Ramos (cell line): ENCODE measurements around the gene CROCC.

ENCODE experiments used
- in situ Hi-C: fragments of 300-500 bp; cut with MboI; formaldehyde crosslinking; loops from one replicate; pipeline ENCODE4 v1.14.3; 2022; ENCODE audit warnings: low sequenced_read_pairs; ENCODE audit not compliant: unreplicated experiment

The CROCC gene

DNA sequence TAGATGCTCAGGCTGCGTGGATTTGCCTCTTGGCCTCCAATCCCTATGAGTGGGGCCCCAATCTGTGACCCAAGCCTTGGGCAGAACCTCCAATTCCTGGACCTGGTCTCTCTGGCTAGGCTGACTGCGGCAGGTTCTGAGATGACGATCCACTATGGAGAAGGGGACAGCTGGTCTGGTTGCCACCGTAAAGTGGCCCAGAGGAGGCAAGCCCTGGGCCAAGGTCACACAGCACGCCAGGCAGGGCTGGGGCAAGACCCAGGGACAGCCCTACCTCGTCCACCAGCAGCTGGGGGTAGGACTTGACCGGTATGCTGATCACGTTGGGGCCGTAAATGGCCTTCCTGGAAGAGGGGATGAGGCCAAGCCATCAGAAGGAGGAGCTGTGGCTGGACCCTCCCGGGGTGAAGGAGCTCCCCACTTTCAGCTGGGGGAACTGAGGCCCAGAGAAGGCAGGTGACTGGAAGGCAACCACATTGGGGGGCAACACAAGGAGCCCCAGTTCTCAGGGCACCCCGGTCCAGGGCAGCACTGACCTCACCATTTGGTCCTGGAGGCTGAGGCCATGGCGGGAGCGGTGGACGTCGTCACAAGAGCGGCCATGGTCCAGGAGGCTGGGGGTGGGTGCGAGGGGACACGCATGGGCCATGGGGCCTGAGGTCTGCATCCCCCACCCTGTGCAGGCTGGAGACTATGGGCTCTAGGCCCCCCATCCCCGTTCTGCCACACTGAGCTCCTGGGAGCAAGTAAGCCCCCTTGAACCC lies 80.2 kb downstream of the CROCC start:
- in situ Hi-C loops, result no loop called here

DNA sequence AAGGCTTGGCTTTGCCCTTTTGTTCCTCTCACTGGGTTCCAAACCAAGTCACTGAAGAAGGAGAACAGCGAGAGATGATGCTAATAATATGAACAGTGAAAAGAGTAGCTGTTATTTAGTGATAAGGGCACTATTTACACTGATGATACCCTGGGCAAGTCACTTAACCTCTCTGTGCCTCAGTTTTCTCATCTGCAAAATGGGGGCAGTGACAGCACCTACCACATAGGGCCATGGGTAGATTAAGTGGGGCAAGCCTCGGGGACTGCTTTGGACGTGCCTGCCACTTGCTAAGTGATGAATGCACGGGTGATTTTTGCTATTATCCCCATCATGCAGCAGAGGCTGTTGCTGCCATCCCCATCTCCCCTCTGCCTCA lies 80.8 kb downstream of the CROCC start:
- in situ Hi-C loops, result no loop called here

GRCh38 chr1:17004466-17005364 lies 83.0 kb downstream of the CROCC start:
- in situ Hi-C loops, result no loop called here

GRCh38 chr1:17005365-17005740 lies 83.6 kb downstream of the CROCC start:
- in situ Hi-C loops, result no loop called here

DNA sequence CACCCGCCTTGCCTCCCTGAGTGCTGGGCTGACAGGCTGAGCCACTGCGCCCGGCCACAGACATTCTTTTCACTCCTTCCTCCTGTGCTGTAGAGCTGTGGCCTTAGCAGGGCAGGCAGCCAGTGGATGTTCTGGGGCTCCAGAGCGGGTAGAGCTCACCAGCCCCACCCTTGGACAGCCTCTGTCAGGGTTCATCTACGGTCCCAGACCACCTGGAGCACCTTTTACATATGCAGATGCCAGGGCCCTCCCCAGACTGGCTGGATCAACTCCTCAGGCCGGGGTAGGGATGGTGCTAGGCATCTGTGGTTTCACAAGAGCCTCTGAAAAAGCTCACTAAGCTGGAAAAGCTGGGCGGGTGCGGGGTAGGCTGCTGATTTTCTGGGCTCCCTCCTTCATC lies 85.4 kb downstream of the CROCC start:
- in situ Hi-C loops, result no loop called here

DNA sequence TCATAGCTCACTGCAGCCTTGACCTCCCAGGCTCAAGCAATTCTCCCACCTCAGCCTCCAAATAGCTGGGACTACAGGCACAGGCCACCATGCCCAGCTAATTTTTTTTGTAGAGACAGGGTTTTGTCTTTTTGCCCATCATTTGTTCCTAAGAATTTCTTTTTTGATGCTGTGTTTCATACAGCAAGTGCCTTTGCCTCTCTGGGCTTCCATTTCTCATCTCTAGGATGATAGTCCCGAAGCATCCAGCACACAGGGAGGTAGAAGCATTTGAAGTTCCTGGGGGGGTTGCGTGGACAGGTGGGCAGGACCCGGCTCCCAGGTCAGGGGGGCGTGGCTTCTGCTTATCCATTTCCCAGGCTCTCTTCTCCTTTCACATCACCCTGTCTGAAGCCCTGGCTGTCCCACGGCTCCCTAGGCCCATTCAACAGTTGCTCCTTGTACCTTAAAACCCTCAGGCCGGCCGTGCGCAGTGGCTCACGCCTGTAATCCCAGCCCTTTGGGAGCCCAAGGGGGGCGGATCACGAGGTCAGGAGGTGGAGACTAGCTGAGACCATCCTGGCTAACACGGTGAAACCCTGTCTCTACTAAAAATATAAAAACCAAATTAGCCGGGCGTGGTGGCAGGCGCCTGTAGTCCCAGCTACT lies 86.6 kb downstream of the CROCC start:
- in situ Hi-C loops, result no loop called here

GRCh38 chr1:17009706-17010105 lies 88.0 kb downstream of the CROCC start:
- in situ Hi-C loops, result no loop called here

DNA sequence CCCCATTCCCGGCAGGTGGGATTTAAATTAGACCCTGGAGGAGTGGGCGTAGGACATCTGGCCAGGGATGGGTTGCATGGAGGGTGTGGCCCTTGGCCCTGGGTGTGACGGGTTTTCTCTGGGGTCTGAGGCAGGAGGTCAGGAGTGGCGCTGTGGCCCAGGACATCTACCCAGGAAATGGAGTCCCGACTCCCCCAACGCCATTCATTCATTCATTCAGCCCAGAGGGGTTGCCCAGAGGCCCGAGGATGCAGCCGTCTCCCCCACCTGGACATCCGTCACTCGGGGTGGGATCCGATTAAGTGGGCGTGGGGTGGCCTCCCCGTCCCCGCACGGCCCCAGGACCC lies 89.3 kb downstream of the CROCC start:
- in situ Hi-C loops, result no loop called here

DNA sequence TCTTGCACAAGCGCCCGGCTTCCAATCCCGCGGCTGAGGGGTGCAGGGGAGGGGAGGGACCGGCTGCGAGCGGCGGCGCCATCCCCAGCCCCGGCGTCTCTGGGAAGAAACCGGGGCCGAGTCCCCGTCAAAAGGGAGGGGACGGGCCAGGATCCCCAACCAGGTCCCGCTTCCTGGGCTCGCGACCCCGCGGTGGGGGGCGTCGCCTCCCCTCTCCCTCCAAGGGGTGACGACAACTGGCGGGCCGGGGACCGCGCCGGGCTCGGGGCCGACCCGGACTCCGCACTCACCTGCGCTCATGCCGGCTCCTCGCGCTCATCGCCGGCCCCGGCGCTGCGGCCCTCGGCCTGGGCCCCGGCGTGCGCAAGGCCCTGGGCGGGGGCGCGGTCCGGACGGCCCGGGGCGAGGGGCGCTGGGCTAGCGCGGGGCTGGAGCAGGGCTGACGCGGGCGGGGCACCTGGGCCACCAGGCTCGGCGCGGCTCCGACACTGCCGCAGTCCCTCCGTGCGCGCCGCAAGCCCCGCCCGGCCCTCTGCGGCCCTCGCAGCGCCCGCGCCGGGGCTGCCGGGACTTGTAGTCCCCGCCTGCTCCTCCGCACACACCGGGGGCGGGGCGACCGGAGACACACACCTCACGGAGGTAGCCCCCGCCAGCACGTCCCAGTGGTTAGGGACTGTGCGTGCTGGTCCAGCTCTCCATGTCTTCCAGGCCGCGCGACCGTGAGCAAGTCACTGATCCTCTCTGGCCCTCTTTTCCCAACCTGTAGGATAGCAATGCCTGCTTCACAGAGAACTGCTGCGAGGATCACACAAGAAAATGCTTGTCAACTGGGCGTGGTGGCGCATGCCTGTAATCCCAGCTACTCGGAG lies 89.9 kb downstream of the CROCC start, which contains the start of gene ATP13A2:
TSS of gene ATP13A2 (minus strand) at position 490 of the 869 bp plus-strand sequence. CDS start at position 300, 190 bp downstream.
- in situ Hi-C loops, result no loop called here

DNA sequence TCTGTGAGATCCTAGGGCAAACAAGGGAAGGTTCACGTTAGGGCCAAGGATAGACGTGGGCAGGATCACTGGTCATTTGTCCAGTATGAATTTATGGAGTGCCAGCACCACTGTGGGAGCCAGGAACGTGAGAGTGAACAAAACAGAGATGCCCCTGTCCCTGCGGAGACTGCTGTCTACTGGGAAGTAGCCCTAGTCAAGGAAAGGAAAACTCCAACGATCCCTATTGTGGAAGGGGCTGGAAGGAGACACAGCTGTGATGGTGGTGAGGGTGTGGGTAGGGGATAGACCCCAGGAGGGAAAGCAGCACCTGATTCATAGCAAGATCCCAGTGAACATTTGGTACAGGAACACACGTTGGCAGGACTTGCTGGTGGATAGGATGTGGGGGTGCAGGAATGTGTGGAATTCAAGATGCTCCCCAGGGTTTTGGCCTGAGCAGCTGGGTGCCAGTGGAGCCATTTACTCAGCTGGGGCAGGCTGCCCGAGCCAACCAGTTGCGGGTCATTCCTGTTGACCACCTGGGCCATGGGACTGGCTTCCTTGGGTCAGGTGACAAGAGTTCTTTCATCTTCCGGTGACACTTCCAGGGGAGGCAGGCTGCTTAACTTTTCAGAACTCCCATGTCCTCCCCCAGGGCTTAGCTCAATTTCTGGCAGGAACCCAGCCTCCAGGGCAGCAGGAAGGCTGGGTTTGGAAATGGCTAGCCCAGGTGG lies 91.2 kb downstream of the CROCC start:
- in situ Hi-C loops, result no loop called here

DNA sequence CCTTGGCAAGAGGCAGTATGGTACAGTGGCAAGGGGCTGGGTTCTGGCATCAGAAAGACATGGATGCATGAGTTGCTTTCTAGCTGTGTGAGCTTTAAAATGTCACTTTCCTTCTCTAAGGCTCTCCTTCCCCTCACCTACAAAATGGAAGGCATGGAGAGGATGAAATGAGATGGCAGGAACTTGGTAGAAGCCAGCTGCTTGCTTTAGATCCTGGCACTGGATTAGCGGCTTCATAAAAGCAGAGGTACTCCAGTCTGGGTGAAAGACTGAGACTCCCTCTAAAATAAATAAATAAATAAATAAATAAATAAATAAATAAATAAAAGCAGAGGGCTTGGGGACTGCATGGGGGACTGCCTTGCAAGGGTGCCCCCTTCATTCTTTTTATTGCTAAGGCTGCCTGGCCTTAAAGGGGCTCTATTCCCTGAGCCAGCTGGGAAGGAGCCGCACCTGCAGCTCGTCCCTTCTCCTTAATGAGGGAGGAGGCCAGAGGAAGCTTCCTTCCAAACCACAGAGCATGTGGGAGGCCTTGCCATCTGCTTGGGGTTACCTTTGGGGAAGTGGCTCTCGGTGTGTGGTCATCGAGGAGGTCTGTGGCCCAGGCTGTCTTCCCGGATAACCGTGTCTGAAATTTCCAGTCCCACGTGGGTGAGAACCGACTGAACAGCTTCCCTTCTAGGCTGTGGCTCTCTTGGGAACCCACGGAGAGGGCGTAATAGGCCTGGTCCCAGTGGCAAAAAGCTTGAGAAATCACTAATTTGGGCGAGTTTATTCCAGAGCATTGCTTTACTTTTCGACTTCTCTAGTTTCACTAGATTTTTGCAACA lies 92.0 kb downstream of the CROCC start:
- in situ Hi-C loops, result no loop called here

GRCh38 chr1:17014671-17015567 lies 93.2 kb downstream of the CROCC start:
- in situ Hi-C loops, result no loop called here

DNA sequence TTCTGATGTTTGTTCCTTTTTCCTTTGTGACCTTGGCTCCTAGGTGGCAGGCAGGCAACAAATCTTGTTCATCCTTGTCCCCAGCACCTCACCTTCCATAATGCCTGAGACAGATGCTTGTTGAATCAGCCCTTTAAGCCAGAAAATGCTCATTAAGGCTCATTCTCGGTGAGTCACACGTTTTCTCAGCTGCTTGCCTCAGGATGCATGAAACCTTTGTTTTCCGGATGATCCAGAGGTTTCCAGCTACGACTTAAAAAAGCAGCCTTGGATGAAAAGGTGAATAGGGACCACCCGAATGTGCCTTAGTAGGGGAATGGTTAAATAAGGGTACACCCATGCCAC lies 94.6 kb downstream of the CROCC start:
- in situ Hi-C loops, result no loop called here

DNA sequence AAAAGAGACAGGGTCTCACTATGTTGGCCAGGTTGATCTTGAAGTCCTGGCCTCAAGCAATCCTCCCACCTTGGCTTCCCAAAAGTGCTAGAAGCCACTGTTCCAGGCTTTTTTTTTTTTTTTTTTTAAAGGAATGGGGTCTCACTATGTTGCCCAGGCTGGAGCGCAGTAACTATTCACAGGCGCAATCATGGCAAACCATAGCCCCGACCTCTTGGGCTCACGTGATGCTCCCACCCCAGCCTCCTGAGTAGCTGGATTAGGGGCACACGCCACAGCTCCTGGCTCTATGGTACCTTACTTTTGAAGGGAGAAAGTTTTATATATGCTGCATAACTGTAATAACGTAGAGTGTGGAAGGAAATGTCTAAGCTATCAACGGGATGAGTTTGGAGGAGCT lies 95.7 kb downstream of the CROCC start:
- in situ Hi-C loops, result no loop called here

GRCh38 chr1:17018849-17019248 lies 97.1 kb downstream of the CROCC start:
- in situ Hi-C loops, result no loop called here

GRCh38 chr1:17020502-17020901 lies 98.8 kb downstream of the CROCC start:
- in situ Hi-C loops, result no loop called here

GRCh38 chr1:17021896-17022295 lies 100.2 kb downstream of the CROCC start:
- in situ Hi-C loops, result no loop called here
